HG03025 (cell line): Measurements from ENCODE around the gene TMEM135.
"Not testable (repeated sequence)": the region's sequence is repeated elsewhere in the genome, so short reads cannot be mapped to it uniquely, and the experiment has no call there.

ENCODE experiments used
- ATAC-seq: cut with Tn5 transposase; IDR thresholded peaks from one replicate; pipeline ENCODE4 v1.9.1; 2021; ENCODE audit warnings: mild to moderate bottlenecking, moderate library complexity; ENCODE audit not compliant: unreplicated experiment, low FRiP score

Gene TMEM135

GRCh38 chr11:87063982-87064381, 26.2 kb downstream of the TMEM135 start:
- no peak for ATAC-seq

- no peak for ATAC-seq
Observed at GRCh38 chr11:87072787-87073186, 35.1 kb downstream of the TMEM135 start.

GRCh38 chr11:87076260-87076783, 38.6 kb downstream of the TMEM135 start:
- ATAC-seq = no peak

GRCh38 chr11:87076874-87077429, 39.2 kb downstream of the TMEM135 start:
- ATAC-seq = no peak

- ATAC-seq = no peak
Observed at GRCh38 chr11:87081358-87081757, 43.6 kb downstream of the TMEM135 start.

- no peak for ATAC-seq
Observed at GRCh38 chr11:87082590-87082989, 44.9 kb downstream of the TMEM135 start.

- ATAC-seq = no peak
Observed at GRCh38 chr11:87083029-87083428, 45.3 kb downstream of the TMEM135 start.

- ATAC-seq = no peak
Observed at GRCh38 chr11:87092159-87092558, 54.4 kb downstream of the TMEM135 start.

GRCh38 chr11:87092567-87092966, 54.8 kb downstream of the TMEM135 start:
- ATAC-seq = no peak

GRCh38 chr11:87097582-87097981, 59.8 kb downstream of the TMEM135 start:
- peak; percentile 61 for ATAC-seq

- no peak for ATAC-seq
Observed at GRCh38 chr11:87101956-87102580, 64.3 kb downstream of the TMEM135 start.

GRCh38 chr11:87105826-87106225, 68.1 kb downstream of the TMEM135 start:
- not testable (repeated sequence) for ATAC-seq

GRCh38 chr11:87107379-87107778, 69.6 kb downstream of the TMEM135 start:
- ATAC-seq = not testable (repeated sequence)

- no peak for ATAC-seq
Observed at GRCh38 chr11:87110443-87111131, 72.9 kb downstream of the TMEM135 start.

- no peak for ATAC-seq
Observed at GRCh38 chr11:87114093-87114492, 76.4 kb downstream of the TMEM135 start.

GRCh38 chr11:87116185-87116584, 78.5 kb downstream of the TMEM135 start:
- no peak for ATAC-seq

- no peak for ATAC-seq
Observed at GRCh38 chr11:87120937-87121336, 83.2 kb downstream of the TMEM135 start.

GRCh38 chr11:87122852-87123251, 85.1 kb downstream of the TMEM135 start:
- ATAC-seq = no peak

GRCh38 chr11:87125257-87125656, 87.5 kb downstream of the TMEM135 start:
- no peak for ATAC-seq

- no peak for ATAC-seq
Observed at GRCh38 chr11:87127101-87127500, 89.4 kb downstream of the TMEM135 start.

- ATAC-seq = no peak
Observed at GRCh38 chr11:87128372-87128771, 90.6 kb downstream of the TMEM135 start.
